ENCODE results near the gene CENPF. TPM values are rescaled to one million over a fixed set of nuclear protein-coding genes. Genes with fewer than 3 reads are reported as not detected.

The CENPF gene
- total and polyA plus RNA-seq, 4 experiments from 2014 or later: 0.02 to 2.8 (median 1.5) TPM

GRCh38 chr1:214637722-214638458 is 34.9 kb downstream of the CENPF start:
- H3K9me3 ChIP-seq (ENCODE audit: control insufficient read depth in 1 of 2, low read length in 2 of 2): no peaks in the 10 kb centered on the region
- peak in 3 of 5 donors; percentile 33 to 40 (median 37) for DNase-seq
- H3K27me3 Mint-ChIP-seq: no peaks in the 10 kb centered on the region
- no peaks in the 10 kb centered on the region for H3K36me3 ChIP-seq (ENCODE audit: insufficient read depth, low read length)
- H3K4me3 ChIP-seq (ENCODE audit: low read length in 2 of 2): no peak overlapping the region
- peak overlapping the region in 6 of 7 donors; percentile 32 to 88 (median 68) for H3K27ac Mint-ChIP-seq
- no peaks in the 10 kb centered on the region for H3K36me3 Mint-ChIP-seq
- ChIA-PET CTCF (ENCODE audit: partially characterized antibody) (interaction anchor here (0.8 to 9.2 kb wide), 19 partner anchors 10 to 377 kb away, joined by 3 to 121 read pairs (median 4); no protein-coding TSS in a partner anchor), POLR2A (ENCODE audit: partially characterized antibody) (no interaction called here)
- peaks cover 60% of the 10 kb centered on the region for H3K4me1 ChIP-seq (ENCODE audit: insufficient read depth, low read length)
- no peaks in the 10 kb centered on the region for H3K27me3 ChIP-seq (ENCODE audit: insufficient read depth, low read length)
- H3K4me1 Mint-ChIP-seq: peaks cover 14 to 34% (median 21%) of the 10 kb centered on the region in 4 donors
- peak overlapping the region in 7 of 8 donors; percentile 29 to 74 (median 46) for H3K4me3 Mint-ChIP-seq
- intact Hi-C loops (cut with micrococcal nuclease): loop anchor here (1.0 to 5.0 kb wide), 2 partner anchors 10 to 426 kb away; no protein-coding TSS in a partner anchor
- H3K27ac ChIP-seq (ENCODE audit: low read depth, low read length): no peak overlapping the region
- no peaks in the 10 kb centered on the region for H3K9me3 Mint-ChIP-seq

GRCh38 chr1:214638459-214638807 is 35.4 kb downstream of the CENPF start:
- intact Hi-C loops (cut with micrococcal nuclease): loop anchor here (5.0 kb wide), 1 partner anchor 426 kb away; no protein-coding TSS in a partner anchor
- POLR2A ChIA-PET (ENCODE audit: partially characterized antibody): no interaction called here
- H3K4me1 ChIP-seq (ENCODE audit: insufficient read depth, low read length): peaks cover 58% of the 10 kb centered on the region
- Mint-ChIP-seq H3K36me3 (no peaks in the 10 kb centered on the region), H3K27ac (peak overlapping the region in 6 of 7 donors; percentile 32 to 88 (median 76)), H3K27me3 (no peaks in the 10 kb centered on the region), H3K4me1 (peaks cover 12 to 33% (median 20%) of the 10 kb centered on the region in 4 donors), H3K4me3 (peak overlapping the region in 7 of 8 donors; percentile 29 to 74 (median 46)), H3K9me3 (no peaks in the 10 kb centered on the region)
- CTCF ChIA-PET (ENCODE audit: partially characterized antibody): interaction anchor here (0.8 to 9.2 kb wide), 19 partner anchors 9 to 377 kb away, joined by 3 to 121 read pairs (median 4); no protein-coding TSS in a partner anchor
- no peaks in the 10 kb centered on the region for H3K27me3 ChIP-seq (ENCODE audit: insufficient read depth, low read length)
- no peaks in the 10 kb centered on the region for H3K36me3 ChIP-seq (ENCODE audit: insufficient read depth, low read length)
- H3K4me3 ChIP-seq (ENCODE audit: low read length in 2 of 2): no peak overlapping the region
- no peak for DNase-seq
- no peaks in the 10 kb centered on the region for H3K9me3 ChIP-seq (ENCODE audit: control insufficient read depth in 1 of 2, low read length in 2 of 2)
- no peak overlapping the region for H3K27ac ChIP-seq (ENCODE audit: low read depth, low read length)

GRCh38 chr1:214638997-214639396 is 36.0 kb downstream of the CENPF start:
- no peak overlapping the region for H3K4me3 ChIP-seq (ENCODE audit: low read length in 2 of 2)
- peaks cover 12 to 30% (median 19%) of the 10 kb centered on the region in 4 donors for H3K4me1 Mint-ChIP-seq
- no peaks in the 10 kb centered on the region for H3K36me3 ChIP-seq (ENCODE audit: insufficient read depth, low read length)
- H3K27me3 Mint-ChIP-seq: no peaks in the 10 kb centered on the region
- no peak overlapping the region for H3K27ac ChIP-seq (ENCODE audit: low read depth, low read length)
- H3K27me3 ChIP-seq (ENCODE audit: insufficient read depth, low read length): no peaks in the 10 kb centered on the region
- H3K4me3 Mint-ChIP-seq: peak overlapping the region in 4 of 8 donors; percentile 25 to 74 (median 46)
- H3K9me3 ChIP-seq (ENCODE audit: control insufficient read depth in 1 of 2, low read length in 2 of 2): no peaks in the 10 kb centered on the region
- no peak for DNase-seq
- intact Hi-C loops (cut with micrococcal nuclease): loop anchor here (5.0 kb wide), 1 partner anchor 427 kb away; no protein-coding TSS in a partner anchor
- peaks cover 58% of the 10 kb centered on the region for H3K4me1 ChIP-seq (ENCODE audit: insufficient read depth, low read length)
- H3K27ac Mint-ChIP-seq: peak overlapping the region in 5 of 7 donors; percentile 11 to 88 (median 53)
- CTCF ChIA-PET (ENCODE audit: partially characterized antibody): interaction anchor here (0.9 to 9.2 kb wide), 12 partner anchors 9 to 378 kb away, joined by 3 to 121 read pairs (median 6); no protein-coding TSS in a partner anchor
- no peaks in the 10 kb centered on the region for H3K36me3 Mint-ChIP-seq
- H3K9me3 Mint-ChIP-seq: no peaks in the 10 kb centered on the region
- POLR2A ChIA-PET (ENCODE audit: partially characterized antibody): interaction anchor here (1.1 kb wide), 1 partner anchor 11 kb away, joined by 4 read pairs; no protein-coding TSS in a partner anchor

GRCh38 chr1:214640431-214641213 is 37.6 kb downstream of the CENPF start:
- no peak overlapping the region for H3K27ac Mint-ChIP-seq
- Histone ChIP-seq H3K36me3 (ENCODE audit: insufficient read depth, low read length) (no peaks in the 10 kb centered on the region), H3K27ac (ENCODE audit: low read depth, low read length) (no peak overlapping the region), H3K27me3 (ENCODE audit: insufficient read depth, low read length) (no peaks in the 10 kb centered on the region), H3K4me3 (ENCODE audit: low read length in 2 of 2) (peak overlapping the region in 1 of 2 donors; percentile 9), H3K9me3 (ENCODE audit: control insufficient read depth in 1 of 2, low read length in 2 of 2) (no peaks in the 10 kb centered on the region), H3K4me1 (ENCODE audit: insufficient read depth, low read length) (peaks cover 58% of the 10 kb centered on the region)
- ChIA-PET POLR2A (ENCODE audit: partially characterized antibody) (interaction anchor here (1.1 to 1.7 kb wide), 3 partner anchors 9 to 360 kb away, joined by 3 to 7 read pairs (median 4); partner anchors contain the start of genes CENPF and SMYD2), CTCF (ENCODE audit: partially characterized antibody) (interaction anchor here (1.1 to 9.2 kb wide), 6 partner anchors 8 to 36 kb away, joined by 3 to 121 read pairs (median 5); no protein-coding TSS in a partner anchor)
- peak in 2 of 5 donors; percentile 22 to 25 for DNase-seq
- no peak overlapping the region for H3K4me3 Mint-ChIP-seq
- H3K27me3 Mint-ChIP-seq: no peaks in the 10 kb centered on the region
- H3K9me3 Mint-ChIP-seq: peaks cover 0 to 2% (median 0%) of the 10 kb centered on the region in 8 donors
- intact Hi-C loops (cut with micrococcal nuclease): no loop called here
- no peaks in the 10 kb centered on the region for H3K36me3 Mint-ChIP-seq
- H3K4me1 Mint-ChIP-seq: peaks cover 13 to 30% (median 21%) of the 10 kb centered on the region in 4 donors

GRCh38 chr1:214641214-214641895 is 38.4 kb downstream of the CENPF start:
- no peaks in the 10 kb centered on the region for H3K27me3 ChIP-seq (ENCODE audit: insufficient read depth, low read length)
- no peak overlapping the region for H3K4me3 Mint-ChIP-seq
- H3K27me3 Mint-ChIP-seq: no peaks in the 10 kb centered on the region
- no peaks in the 10 kb centered on the region for H3K9me3 ChIP-seq (ENCODE audit: control insufficient read depth in 1 of 2, low read length in 2 of 2)
- DNase-seq: peak in 1 of 5 donors; percentile 13
- peaks cover 15 to 36% (median 25%) of the 10 kb centered on the region in 4 donors for H3K4me1 Mint-ChIP-seq
- intact Hi-C loops (cut with micrococcal nuclease): no loop called here
- POLR2A ChIA-PET (ENCODE audit: partially characterized antibody): interaction anchor here (1.1 to 1.7 kb wide), 3 partner anchors 9 to 361 kb away, joined by 3 to 7 read pairs (median 4); partner anchors contain the start of genes CENPF and SMYD2
- no peaks in the 10 kb centered on the region for H3K36me3 Mint-ChIP-seq
- CTCF ChIA-PET (ENCODE audit: partially characterized antibody): interaction anchor here (0.6 to 9.2 kb wide), 6 partner anchors 9 to 62 kb away, joined by 3 to 121 read pairs (median 5); no protein-coding TSS in a partner anchor
- H3K27ac ChIP-seq (ENCODE audit: low read depth, low read length): peak overlapping the region; percentile 4
- H3K27ac Mint-ChIP-seq: no peak overlapping the region
- H3K4me3 ChIP-seq (ENCODE audit: low read length in 2 of 2): peak overlapping the region in 1 of 2 donors; percentile 9
- no peaks in the 10 kb centered on the region for H3K36me3 ChIP-seq (ENCODE audit: insufficient read depth, low read length)
- peaks cover 0 to 2% (median 0%) of the 10 kb centered on the region in 8 donors for H3K9me3 Mint-ChIP-seq
- H3K4me1 ChIP-seq (ENCODE audit: insufficient read depth, low read length): peaks cover 58% of the 10 kb centered on the region

- Mint-ChIP-seq H3K4me3 (no peak overlapping the region), H3K4me1 (peaks cover 11 to 32% (median 17%) of the 10 kb centered on the region in 4 donors), H3K9me3 (peaks cover 0 to 4% (median 1%) of the 10 kb centered on the region in 8 donors), H3K36me3 (no peaks in the 10 kb centered on the region), H3K27me3 (no peaks in the 10 kb centered on the region), H3K27ac (no peak overlapping the region)
- POLR2A ChIA-PET (ENCODE audit: partially characterized antibody): no interaction called here
- Histone ChIP-seq H3K27ac (ENCODE audit: low read depth, low read length) (no peak overlapping the region), H3K36me3 (ENCODE audit: insufficient read depth, low read length) (no peaks in the 10 kb centered on the region), H3K4me1 (ENCODE audit: insufficient read depth, low read length) (peaks cover 55% of the 10 kb centered on the region), H3K27me3 (ENCODE audit: insufficient read depth, low read length) (no peaks in the 10 kb centered on the region), H3K9me3 (ENCODE audit: control insufficient read depth in 1 of 2, low read length in 2 of 2) (no peaks in the 10 kb centered on the region), H3K4me3 (ENCODE audit: low read length in 2 of 2) (no peak overlapping the region)
- CTCF ChIA-PET (ENCODE audit: partially characterized antibody): interaction anchor here (0.9 to 9.2 kb wide), 4 partner anchors 9 to 362 kb away, joined by 3 to 121 read pairs (median 13); partner anchors contain the start of gene SMYD2
- DNase-seq: no peak
- intact Hi-C loops (cut with micrococcal nuclease): no loop called here
These were observed 40.0 kb downstream of the CENPF start for GRCh38 chr1:214643030-214643429.
